Measurements from ENCODE around the gene MRPL18. TPM values are rescaled to one million over a fixed set of nuclear protein-coding genes. Genes with fewer than 3 reads are reported as not detected.

Gene MRPL18
- total and polyA plus RNA-seq, 2 of the 4 experiments (the other 2 are of a cell fraction) = 53.4 to 56.8 TPM

DNA sequence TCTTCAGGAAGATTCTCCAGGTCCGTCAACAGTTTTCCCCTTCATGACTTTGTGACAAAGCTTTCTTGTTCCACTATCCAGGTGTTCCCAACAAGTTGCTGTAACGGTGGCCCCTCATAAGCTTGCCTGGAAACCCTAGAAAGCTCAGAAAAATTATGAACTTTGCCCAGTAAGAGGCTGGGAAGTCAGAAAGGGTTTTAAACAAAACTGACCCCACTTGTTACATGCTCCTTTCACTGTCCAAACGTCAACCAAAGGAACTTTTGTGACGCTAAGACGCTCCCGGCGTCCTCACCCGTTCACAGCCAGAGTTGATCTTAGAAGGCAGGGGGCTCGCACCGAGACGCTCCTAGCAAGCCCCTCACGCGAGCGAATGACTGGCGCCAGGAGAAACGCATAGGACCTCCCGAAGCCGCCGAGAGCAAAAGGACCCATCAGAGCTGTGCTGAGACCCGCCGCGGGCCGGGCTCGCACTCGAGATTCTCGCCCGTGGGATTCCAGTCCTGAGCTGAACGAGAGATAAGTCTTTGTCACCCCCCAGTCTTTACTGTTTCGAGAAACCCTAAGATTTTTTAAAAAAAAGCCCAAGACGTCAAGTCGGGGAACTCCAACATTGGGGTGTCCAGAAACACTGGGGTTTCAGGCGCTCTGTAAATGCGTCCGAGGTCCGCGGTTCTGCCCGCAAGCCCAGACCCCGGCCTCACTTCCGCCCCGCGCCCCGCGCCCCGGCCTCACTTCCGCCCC, 29.0 kb upstream of the MRPL18 start (continued):
- no peak for TF ChIP-seq USF2 (IDR thresholded peaks at IDR 0.05; ENCODE audit: low read depth, low read length)
